Measurements from ENCODE around the gene TNF. TPM values are rescaled to one million over a fixed set of nuclear protein-coding genes. Genes with fewer than 3 reads are reported as not detected.
A peak's percentile ranks its signal among the peaks of the same experiment; 100 is the strongest.
"Not testable (repeated sequence)": the region's sequence is repeated elsewhere in the genome, so short reads cannot be mapped to it uniquely, and the experiment has no call there.

TNF gene
- total RNA-seq, 1 experiment from 2014 or later, result not detected

- H3K27ac ChIP-seq, result no peak within 1 kb of the TSS
- no peaks in the 10 kb centered on the region for H3K4me1 ChIP-seq
- no peak for DNase-seq
- no peaks in the 10 kb centered on the region for H3K9me3 ChIP-seq (replicated peaks)
- H3K4me3 ChIP-seq, result peak within 1 kb of the TSS; percentile 64
- no peaks in the 10 kb centered on the region for H3K27me3 ChIP-seq
- no peaks in the 10 kb centered on the region for H3K36me3 ChIP-seq
Observed at GRCh38 chr6:31582230-31582643, 6.9 kb downstream of the TNF start, which contains the start of gene LTB. LTB (minus strand) TSS chr6:31582424; CDS start chr6:31582417, 7 bp downstream.

DNA sequence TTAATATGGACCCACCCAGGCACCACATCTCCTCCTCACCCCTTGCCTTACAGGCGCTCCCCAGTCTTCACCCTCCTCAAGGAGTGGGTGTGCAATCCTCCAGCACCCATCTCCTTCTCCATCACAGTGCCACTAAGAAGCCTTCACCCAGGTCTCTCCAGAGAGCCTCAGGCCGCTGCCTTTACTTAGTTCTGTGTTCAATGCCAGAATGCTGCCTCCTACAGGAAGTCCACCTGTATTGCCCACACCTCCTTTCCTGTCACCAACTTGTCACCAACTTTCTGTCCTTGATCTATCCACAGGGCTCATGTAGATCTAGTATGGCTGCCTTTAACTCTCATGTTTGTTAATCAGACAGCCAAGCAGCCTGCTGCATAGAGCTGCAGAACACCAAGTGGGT lies 10.1 kb downstream of the TNF start:
- H3K27ac ChIP-seq, result no peak overlapping the region
- no peaks in the 10 kb centered on the region for H3K36me3 ChIP-seq
- H3K4me1 ChIP-seq, result 0 out of 2 replicates have a peak, but pooled peaks cover 4% of the 10 kb centered on the region
- no peak for DNase-seq
- H3K4me3 ChIP-seq, result no peak overlapping the region
- no peaks in the 10 kb centered on the region for H3K9me3 ChIP-seq (replicated peaks)
- no peaks in the 10 kb centered on the region for H3K27me3 ChIP-seq

DNA sequence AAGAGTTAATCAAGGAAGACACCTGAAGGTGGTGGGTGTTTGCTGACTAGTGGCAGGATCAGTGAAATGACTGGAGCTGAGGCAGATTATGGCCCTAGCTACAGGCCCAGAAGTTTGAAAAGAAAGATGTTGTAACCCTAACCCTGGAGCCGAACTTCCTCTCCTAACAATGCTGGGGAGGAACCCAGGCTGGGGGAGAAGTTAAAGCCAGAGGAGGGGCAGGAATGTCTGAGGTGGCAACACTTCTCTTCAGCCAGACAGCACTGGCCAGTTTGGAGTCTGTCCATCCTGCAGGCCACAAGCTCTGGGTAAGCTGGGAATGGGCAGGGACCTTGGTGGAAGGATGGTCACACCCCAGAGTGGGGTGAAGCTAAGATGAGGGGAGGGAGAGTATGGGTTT lies 10.6 kb downstream of the TNF start, which contains the start of gene LST1:
LST1 (plus strand) TSS at position 270 of the 400 bp plus-strand sequence. CDS start 1,023 bp downstream, outside the sequence.
- H3K27me3 ChIP-seq, result no peaks in the 10 kb centered on the region
- H3K9me3 ChIP-seq (replicated peaks), result no peaks in the 10 kb centered on the region
- 0 out of 2 replicates have a peak, but pooled peaks cover 4% of the 10 kb centered on the region for H3K4me1 ChIP-seq
- DNase-seq, result no peak
- no peak within 1 kb of the TSS for H3K27ac ChIP-seq
- no peak within 1 kb of the TSS for H3K4me3 ChIP-seq
- no peaks in the 10 kb centered on the region for H3K36me3 ChIP-seq

- Histone ChIP-seq H3K36me3 (no peaks in the 10 kb centered on the region), H3K4me3 (no peak overlapping the region), H3K27me3 (no peaks in the 10 kb centered on the region), H3K4me1 (0 out of 2 replicates have a peak, but pooled peaks cover 4% of the 10 kb centered on the region), H3K9me3 (replicated peaks) (no peaks in the 10 kb centered on the region), H3K27ac (no peak overlapping the region)
- no peak for DNase-seq
Observed at GRCh38 chr6:31586599-31587281, 11.4 kb downstream of the TNF start.

- no peaks in the 10 kb centered on the region for H3K9me3 ChIP-seq (replicated peaks)
- 0 out of 2 replicates have a peak, but pooled peaks cover 4% of the 10 kb centered on the region for H3K4me1 ChIP-seq
- H3K36me3 ChIP-seq, result no peaks in the 10 kb centered on the region
- no peak for DNase-seq
- no peak overlapping the region for H3K27ac ChIP-seq
- no peak overlapping the region for H3K4me3 ChIP-seq
- H3K27me3 ChIP-seq, result no peaks in the 10 kb centered on the region
Observed at GRCh38 chr6:31587791-31588777, 12.7 kb downstream of the TNF start.

- H3K9me3 ChIP-seq (replicated peaks), result no peaks in the 10 kb centered on the region
- no peak overlapping the region for H3K27ac ChIP-seq
- H3K4me1 ChIP-seq, result 0 out of 2 replicates have a peak, but pooled peaks cover 4% of the 10 kb centered on the region
- no peaks in the 10 kb centered on the region for H3K36me3 ChIP-seq
- no peak overlapping the region for H3K4me3 ChIP-seq
- no peaks in the 10 kb centered on the region for H3K27me3 ChIP-seq
- peak; percentile 47 to 59 for DNase-seq
Observed at GRCh38 chr6:31588871-31589650, 13.7 kb downstream of the TNF start.

- not testable (repeated sequence) for H3K27me3 ChIP-seq; H3K36me3 ChIP-seq; H3K4me1 ChIP-seq; H3K9me3 ChIP-seq (replicated peaks); DNase-seq; H3K27ac ChIP-seq; H3K4me3 ChIP-seq
Observed at GRCh38 chr6:31590691-31591090, 15.3 kb downstream of the TNF start.

DNA sequence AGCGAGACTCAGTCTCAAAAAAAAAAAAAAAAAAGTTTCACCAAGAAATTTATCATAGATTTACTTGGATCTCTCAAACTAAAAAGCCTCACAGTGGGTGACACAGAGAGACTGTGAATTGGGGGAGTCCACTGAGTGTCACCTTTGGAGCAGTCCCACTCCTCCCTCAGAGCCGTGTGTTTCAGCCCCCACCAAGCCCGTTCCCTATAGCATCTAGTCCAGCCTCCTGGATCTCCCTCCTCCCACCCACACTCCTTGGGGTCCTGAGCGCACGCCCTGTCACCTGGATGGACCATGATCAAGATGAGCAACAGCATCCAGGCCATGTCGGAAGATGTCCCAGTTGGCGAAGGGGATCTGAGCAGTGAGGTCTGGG lies 17.0 kb downstream of the TNF start:
- no peaks in the 10 kb centered on the region for H3K36me3 ChIP-seq
- H3K27ac ChIP-seq, result no peak overlapping the region
- DNase-seq, result no peak
- H3K27me3 ChIP-seq, result no peaks in the 10 kb centered on the region
- H3K4me3 ChIP-seq, result no peak overlapping the region
- 0 out of 2 replicates have a peak, but pooled peaks cover 4% of the 10 kb centered on the region for H3K4me1 ChIP-seq
- no peaks in the 10 kb centered on the region for H3K9me3 ChIP-seq (replicated peaks)

DNA sequence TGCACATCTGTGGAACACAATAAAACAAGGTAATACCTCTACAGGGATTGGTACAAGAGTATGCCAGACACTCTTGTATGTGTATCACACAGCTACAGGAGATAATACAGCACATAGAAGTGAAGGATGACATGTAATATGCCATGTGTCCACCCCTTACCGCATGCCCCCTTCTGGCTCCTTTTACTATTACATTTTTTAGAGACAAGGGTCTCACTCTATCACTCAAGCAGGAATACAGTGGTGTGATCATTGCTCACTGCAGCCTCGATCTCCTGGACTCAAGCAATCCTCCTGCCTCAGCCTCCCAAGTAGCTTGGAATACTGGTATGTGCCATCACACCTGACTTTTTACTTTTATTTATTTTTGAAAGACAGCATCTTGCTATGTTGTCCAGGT lies 21.6 kb downstream of the TNF start:
- no peaks in the 10 kb centered on the region for H3K27me3 ChIP-seq
- H3K36me3 ChIP-seq, result no peaks in the 10 kb centered on the region
- H3K4me1 ChIP-seq, result no peaks in the 10 kb centered on the region
- DNase-seq, result peak; percentile 26 to 60
- no peak overlapping the region for H3K4me3 ChIP-seq
- H3K9me3 ChIP-seq (replicated peaks), result no peaks in the 10 kb centered on the region
- no peak overlapping the region for H3K27ac ChIP-seq

- Histone ChIP-seq H3K36me3 (no peaks in the 10 kb centered on the region), H3K27me3 (no peaks in the 10 kb centered on the region), H3K4me1 (no peaks in the 10 kb centered on the region), H3K4me3 (no peak overlapping the region), H3K9me3 (replicated peaks) (no peaks in the 10 kb centered on the region), H3K27ac (no peak overlapping the region)
- DNase-seq, result no peak
Observed at GRCh38 chr6:31607317-31607716, 32.0 kb downstream of the TNF start.

GRCh38 chr6:31609519-31610406 lies 34.4 kb downstream of the TNF start:
- H3K4me1 ChIP-seq, result no peaks in the 10 kb centered on the region
- no peak overlapping the region for H3K27ac ChIP-seq
- H3K9me3 ChIP-seq (replicated peaks), result no peaks in the 10 kb centered on the region
- peak in 1 of 2 experiments; percentile 30 for DNase-seq
- H3K27me3 ChIP-seq, result no peaks in the 10 kb centered on the region
- H3K36me3 ChIP-seq, result no peaks in the 10 kb centered on the region
- no peak overlapping the region for H3K4me3 ChIP-seq

DNA sequence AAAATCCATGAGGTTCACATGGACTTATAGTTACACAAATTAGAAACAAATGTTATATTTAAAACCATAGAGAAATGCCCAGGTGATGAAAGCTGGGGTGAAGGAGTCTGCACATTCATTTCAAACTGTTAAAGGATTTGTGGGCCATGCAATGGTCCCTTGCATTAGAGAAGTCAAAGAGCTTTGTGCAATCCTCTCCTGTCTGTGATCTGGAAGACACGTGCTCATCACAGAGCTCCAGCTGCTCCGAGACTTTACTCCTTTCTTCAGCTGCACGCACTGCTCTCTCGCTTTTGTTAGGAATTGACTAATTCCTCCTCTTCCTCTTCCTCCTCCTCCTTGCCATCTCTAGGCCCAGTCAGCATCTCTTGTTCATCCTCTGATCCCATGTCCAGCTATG lies 35.6 kb downstream of the TNF start:
- no peaks in the 10 kb centered on the region for H3K36me3 ChIP-seq
- H3K27me3 ChIP-seq, result no peaks in the 10 kb centered on the region
- H3K4me3 ChIP-seq, result no peak overlapping the region
- H3K4me1 ChIP-seq, result no peaks in the 10 kb centered on the region
- H3K9me3 ChIP-seq (replicated peaks), result no peaks in the 10 kb centered on the region
- H3K27ac ChIP-seq, result no peak overlapping the region
- DNase-seq, result no peak

DNA sequence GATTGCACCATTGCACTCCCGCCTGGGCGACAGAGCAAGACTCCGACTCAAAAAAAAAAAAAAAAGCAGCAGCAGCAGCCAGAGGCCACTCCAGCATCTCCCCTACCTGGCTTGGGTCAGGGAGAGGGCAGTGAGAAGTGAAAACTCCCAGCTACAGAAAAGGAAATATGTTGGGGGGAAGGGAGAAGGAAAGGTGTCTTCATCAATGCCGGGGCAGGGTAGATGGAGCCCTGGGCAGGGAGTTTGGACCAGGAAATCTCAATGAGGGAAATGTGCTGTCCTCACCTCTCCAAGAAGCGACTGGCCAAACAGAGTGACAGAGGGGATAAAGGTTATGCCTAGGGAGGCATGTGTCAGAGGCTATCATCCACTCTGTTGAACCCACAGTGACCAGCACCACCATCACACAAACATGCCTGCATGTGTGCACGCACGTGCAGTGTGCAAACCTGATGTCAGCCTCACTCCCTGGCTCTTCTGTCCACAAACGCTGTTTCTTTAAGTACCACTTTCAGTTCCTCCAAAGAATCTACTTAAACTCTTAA lies 38.8 kb downstream of the TNF start:
- H3K4me3 ChIP-seq, result no peak overlapping the region
- H3K27ac ChIP-seq, result no peak overlapping the region
- no peaks in the 10 kb centered on the region for H3K36me3 ChIP-seq
- H3K4me1 ChIP-seq, result no peaks in the 10 kb centered on the region
- no peaks in the 10 kb centered on the region for H3K9me3 ChIP-seq (replicated peaks)
- H3K27me3 ChIP-seq, result no peaks in the 10 kb centered on the region
- no peak for DNase-seq
